GM23338 (cell line): ENCODE results near the gene LDHAL6A.

Source experiments
- CREB1 ChIP-seq: fragments of 250-450 bp; sonication (Bioruptor Pico); IDR thresholded peaks from 2 replicates; pipeline ENCODE4 v1.5.0; 2020; ENCODE audit warnings: low read depth, mild to moderate bottlenecking, moderate library complexity
- EZH2 ChIP-seq: fragments of 200-600 bp; sonication (generic); IDR thresholded peaks from one replicate; pipeline ENCODE4 v1.8.0; 2017; ENCODE audit warnings: antibody characterized with exemption, mild to moderate bottlenecking, low read depth; ENCODE audit not compliant: unreplicated experiment
- EZH2phosphoT487 ChIP-seq: fragments of 200-600 bp; sonication (generic); IDR thresholded peaks from one replicate; pipeline ENCODE4 v1.8.1; 2018; ENCODE audit warnings: antibody characterized with exemption; ENCODE audit not compliant: unreplicated experiment
- JUNB ChIP-seq: IDR thresholded peaks from one replicate; pipeline ENCODE4 v1.6.1; 2016; ENCODE audit warnings: antibody characterized with exemption; ENCODE audit not compliant: unreplicated experiment
- POLR2AphosphoS5 ChIP-seq: IDR thresholded peaks from 2 replicates; pipeline ENCODE4 v1.6.1; 2016; ENCODE audit warnings: antibody characterized with exemption, low read depth
- REST ChIP-seq: IDR thresholded peaks from one replicate; pipeline ENCODE4 v1.6.1; 2018; ENCODE audit warnings: antibody characterized with exemption; ENCODE audit not compliant: unreplicated experiment
- ZNF331 ChIP-seq: fragments of 250-450 bp; sonication (Bioruptor Pico); IDR thresholded peaks from 2 replicates; pipeline ENCODE4 v1.5.0; 2020; ENCODE audit warnings: low read depth, mild to moderate bottlenecking, moderate library complexity
- TF ChIP-seq, protein P1 (sequence below), 2 experiments: fragments of 200-600 bp in 1 of 2; sonication (generic) in 1 of 2; conservative IDR thresholded peaks; 2 replicates each; pipeline versions ENCODE4 v1.5.1 to v1.6.1; 2016 to 2017; ENCODE audit warnings: antibody characterized with exemption in 2 of 2, low read depth in 2 of 2, mild to moderate bottlenecking in 2 of 2, moderate library complexity in 1 of 2
- TF ChIP-seq, protein P2 (sequence below): fragments of 250-450 bp; sonication (Bioruptor Pico); IDR thresholded peaks from 2 replicates; pipeline ENCODE4 v1.5.0; 2020; ENCODE audit warnings: mild to moderate bottlenecking, moderate library complexity

DNA sequence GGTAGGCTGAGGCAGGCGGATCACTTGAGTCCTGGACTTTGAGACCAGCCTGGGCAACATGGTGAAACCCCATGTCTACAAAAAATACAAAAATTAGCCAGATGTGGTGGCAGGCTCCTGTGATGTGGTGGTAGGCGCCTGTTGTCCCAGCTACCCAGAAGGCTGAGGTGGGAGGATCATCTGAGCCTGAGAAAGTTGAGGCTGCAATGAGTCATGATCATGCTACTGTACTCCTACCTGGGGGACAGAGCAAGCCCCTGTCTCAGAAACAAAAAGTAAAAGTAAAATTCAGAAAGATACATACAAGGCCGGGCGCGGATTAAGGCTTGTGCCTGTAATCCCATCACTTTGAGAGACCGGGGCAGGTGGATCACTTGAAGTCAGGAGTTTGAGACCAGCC, 6.3 kb downstream of the LDHAL6A start:
- TF ChIP-seq, protein P1, sequence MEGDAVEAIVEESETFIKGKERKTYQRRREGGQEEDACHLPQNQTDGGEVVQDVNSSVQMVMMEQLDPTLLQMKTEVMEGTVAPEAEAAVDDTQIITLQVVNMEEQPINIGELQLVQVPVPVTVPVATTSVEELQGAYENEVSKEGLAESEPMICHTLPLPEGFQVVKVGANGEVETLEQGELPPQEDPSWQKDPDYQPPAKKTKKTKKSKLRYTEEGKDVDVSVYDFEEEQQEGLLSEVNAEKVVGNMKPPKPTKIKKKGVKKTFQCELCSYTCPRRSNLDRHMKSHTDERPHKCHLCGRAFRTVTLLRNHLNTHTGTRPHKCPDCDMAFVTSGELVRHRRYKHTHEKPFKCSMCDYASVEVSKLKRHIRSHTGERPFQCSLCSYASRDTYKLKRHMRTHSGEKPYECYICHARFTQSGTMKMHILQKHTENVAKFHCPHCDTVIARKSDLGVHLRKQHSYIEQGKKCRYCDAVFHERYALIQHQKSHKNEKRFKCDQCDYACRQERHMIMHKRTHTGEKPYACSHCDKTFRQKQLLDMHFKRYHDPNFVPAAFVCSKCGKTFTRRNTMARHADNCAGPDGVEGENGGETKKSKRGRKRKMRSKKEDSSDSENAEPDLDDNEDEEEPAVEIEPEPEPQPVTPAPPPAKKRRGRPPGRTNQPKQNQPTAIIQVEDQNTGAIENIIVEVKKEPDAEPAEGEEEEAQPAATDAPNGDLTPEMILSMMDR (conservative IDR thresholded peaks at IDR 0.05; ENCODE audit: low read depth in 2 of 2), result no peak
- TF ChIP-seq REST (no peak), EZH2 (no peak), CREB1 (CRISPR knock-in tag) (no peak), JUNB (no peak), EZH2phosphoT487 (no peak), POLR2AphosphoS5 (no peak), ZNF331 (CRISPR knock-in tag) (no peak)
- TF ChIP-seq, protein P2, sequence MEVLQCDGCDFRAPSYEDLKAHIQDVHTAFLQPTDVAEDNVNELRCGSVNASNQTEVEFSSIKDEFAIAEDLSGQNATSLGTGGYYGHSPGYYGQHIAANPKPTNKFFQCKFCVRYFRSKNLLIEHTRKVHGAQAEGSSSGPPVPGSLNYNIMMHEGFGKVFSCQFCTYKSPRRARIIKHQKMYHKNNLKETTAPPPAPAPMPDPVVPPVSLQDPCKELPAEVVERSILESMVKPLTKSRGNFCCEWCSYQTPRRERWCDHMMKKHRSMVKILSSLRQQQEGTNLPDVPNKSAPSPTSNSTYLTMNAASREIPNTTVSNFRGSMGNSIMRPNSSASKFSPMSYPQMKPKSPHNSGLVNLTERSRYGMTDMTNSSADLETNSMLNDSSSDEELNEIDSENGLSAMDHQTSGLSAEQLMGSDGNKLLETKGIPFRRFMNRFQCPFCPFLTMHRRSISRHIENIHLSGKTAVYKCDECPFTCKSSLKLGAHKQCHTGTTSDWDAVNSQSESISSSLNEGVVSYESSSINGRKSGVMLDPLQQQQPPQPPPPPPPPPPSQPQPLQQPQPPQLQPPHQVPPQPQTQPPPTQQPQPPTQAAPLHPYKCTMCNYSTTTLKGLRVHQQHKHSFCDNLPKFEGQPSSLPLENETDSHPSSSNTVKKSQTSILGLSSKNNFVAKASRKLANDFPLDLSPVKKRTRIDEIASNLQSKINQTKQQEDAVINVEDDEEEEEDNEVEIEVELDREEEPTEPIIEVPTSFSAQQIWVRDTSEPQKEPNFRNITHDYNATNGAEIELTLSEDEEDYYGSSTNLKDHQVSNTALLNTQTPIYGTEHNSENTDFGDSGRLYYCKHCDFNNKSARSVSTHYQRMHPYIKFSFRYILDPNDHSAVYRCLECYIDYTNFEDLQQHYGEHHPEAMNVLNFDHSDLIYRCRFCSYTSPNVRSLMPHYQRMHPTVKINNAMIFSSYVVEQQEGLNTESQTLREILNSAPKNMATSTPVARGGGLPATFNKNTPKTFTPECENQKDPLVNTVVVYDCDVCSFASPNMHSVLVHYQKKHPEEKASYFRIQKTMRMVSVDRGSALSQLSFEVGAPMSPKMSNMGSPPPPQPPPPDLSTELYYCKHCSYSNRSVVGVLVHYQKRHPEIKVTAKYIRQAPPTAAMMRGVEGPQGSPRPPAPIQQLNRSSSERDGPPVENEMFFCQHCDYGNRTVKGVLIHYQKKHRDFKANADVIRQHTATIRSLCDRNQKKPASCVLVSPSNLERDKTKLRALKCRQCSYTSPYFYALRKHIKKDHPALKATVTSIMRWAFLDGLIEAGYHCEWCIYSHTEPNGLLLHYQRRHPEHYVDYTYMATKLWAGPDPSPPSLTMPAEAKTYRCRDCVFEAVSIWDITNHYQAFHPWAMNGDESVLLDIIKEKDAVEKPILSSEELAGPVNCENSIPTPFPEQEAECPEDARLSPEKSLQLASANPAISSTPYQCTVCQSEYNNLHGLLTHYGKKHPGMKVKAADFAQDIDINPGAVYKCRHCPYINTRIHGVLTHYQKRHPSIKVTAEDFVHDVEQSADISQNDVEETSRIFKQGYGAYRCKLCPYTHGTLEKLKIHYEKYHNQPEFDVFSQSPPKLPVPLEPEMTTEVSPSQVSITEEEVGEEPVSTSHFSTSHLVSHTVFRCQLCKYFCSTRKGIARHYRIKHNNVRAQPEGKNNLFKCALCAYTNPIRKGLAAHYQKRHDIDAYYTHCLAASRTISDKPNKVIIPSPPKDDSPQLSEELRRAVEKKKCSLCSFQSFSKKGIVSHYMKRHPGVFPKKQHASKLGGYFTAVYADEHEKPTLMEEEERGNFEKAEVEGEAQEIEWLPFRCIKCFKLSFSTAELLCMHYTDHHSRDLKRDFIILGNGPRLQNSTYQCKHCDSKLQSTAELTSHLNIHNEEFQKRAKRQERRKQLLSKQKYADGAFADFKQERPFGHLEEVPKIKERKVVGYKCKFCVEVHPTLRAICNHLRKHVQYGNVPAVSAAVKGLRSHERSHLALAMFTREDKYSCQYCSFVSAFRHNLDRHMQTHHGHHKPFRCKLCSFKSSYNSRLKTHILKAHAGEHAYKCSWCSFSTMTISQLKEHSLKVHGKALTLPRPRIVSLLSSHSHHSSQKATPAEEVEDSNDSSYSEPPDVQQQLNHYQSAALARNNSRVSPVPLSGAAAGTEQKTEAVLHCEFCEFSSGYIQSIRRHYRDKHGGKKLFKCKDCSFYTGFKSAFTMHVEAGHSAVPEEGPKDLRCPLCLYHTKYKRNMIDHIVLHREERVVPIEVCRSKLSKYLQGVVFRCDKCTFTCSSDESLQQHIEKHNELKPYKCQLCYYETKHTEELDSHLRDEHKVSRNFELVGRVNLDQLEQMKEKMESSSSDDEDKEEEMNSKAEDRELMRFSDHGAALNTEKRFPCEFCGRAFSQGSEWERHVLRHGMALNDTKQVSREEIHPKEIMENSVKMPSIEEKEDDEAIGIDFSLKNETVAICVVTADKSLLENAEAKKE (CRISPR knock-in tag), result no peak
